DMS114 treated with DMSO at 0.1 percent for 48 hours (cell line): ENCODE results near the gene MAP2K1.
"Not testable (repeated sequence)": the region's sequence is repeated elsewhere in the genome, so short reads cannot be mapped to it uniquely, and the experiment has no call there.

Experiments used
- DNase-seq: peaks from one replicate; lab custom pipeline; 2025; ENCODE audit not compliant: unreplicated experiment; lab: John Stamatoyannopoulos, UW

The MAP2K1 gene

DNA sequence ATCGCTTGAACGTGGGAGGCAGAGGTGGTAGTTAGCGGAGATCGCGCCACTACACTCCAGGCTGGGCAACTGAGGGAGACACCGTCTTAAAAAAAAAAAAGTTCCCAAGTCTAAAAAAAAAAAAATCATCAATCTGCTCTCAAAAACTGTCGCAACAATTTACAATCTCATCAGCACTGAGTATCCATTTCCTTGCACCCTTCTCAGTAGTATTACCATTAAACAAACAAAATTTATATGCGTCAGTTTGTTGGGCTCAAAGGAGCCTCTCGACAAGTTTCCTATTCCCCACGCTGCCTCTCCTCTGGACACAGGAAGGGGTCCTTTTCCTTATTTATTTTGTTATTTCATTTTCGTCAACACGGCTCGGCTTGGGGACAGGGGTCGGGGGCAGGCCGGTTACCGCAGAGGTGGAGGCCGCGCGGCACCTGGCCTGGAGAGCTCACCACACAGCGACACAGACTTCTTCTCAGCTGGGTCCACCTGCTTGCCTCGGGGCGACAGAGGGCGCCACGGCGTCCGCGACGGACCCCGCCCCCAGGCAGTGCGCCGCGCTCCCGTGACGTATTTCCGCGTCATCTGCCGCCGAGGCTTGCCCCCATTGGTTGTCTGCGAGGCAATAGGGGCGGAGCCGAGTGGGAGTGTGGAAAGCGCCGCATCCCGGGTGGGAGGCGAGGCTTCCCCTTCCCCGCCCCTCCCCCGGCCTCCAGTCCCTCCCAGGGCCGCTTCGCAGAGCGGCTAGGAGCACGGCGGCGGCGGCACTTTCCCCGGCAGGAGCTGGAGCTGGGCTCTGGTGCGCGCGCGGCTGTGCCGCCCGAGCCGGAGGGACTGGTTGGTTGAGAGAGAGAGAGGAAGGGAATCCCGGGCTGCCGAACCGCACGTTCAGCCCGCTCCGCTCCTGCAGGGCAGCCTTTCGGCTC lies at the start of gene MAP2K1:
Gene MAP2K1, plus strand, starts transcription at position 709 of the 920 bp plus-strand sequence. CDS start 436 bp downstream, outside the sequence.
- peak; percentile 94 for DNase-seq

GRCh38 chr15:66348530-66348929 lies 38.2 kb upstream of the MAP2K1 start:
- not testable (repeated sequence) for DNase-seq

DNA sequence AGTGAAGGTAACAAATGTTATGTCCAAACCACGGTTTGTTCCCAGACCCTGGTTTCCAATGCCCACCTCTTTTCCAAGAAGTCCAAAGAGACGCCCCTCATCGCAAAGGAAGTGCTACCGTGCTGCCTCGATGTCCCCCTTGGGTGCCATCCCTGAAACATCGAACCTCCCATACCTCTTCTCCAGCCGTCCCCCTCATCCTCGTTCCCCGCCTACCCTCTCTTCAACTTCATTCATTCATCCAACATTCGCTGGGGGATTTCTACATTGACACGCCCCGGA lies 30.7 kb upstream of the MAP2K1 start:
- DNase-seq = no peak

DNA sequence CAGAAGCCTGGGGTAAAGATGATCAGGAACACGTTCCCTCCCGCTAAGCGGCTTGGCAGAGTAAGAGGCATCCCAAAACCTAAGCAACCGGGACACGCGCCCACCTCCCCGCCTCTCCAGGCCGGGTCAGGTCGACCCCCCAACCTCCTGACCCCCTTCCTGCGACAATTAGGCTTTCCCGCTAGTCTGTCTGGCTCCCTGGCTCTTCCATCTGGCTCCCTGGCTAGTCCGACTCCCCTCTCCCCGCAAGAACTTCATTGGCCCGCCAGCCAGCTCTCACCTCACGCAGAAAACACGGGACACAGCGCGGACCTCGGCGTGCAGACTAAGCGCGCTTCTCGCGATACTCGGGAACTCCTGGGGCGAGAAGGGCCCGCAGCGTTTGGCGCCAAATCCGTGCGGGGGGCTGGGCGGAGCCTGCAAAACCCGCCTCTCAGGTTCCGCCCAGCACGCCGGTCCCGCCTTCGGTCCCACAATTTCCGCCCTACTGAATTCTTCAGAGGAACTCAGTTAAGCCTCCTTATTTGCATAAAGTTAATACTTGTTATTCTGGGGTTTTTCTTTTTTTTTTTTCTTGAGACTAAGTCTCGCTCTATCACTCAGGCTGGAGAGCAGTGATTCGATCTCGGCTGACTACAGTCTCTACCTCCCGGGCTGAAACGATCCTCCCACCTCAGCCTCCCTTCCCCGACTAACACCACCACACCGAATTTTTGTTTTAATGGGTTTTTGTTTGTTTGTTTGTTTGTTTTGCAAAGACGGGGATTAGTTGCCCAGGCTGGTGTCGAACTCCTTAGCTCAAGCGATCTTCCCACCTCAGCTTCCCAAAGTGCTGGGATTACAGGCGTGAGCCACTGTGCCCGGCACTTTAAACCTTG lies 30.1 kb upstream of the MAP2K1 start, which contains the start of gene TIPIN:
Gene TIPIN, minus strand, starts transcription at position 327 of the 878 bp plus-strand sequence. CDS start 3,738 bp downstream, outside the sequence.
- peak; percentile 95 for DNase-seq

DNA sequence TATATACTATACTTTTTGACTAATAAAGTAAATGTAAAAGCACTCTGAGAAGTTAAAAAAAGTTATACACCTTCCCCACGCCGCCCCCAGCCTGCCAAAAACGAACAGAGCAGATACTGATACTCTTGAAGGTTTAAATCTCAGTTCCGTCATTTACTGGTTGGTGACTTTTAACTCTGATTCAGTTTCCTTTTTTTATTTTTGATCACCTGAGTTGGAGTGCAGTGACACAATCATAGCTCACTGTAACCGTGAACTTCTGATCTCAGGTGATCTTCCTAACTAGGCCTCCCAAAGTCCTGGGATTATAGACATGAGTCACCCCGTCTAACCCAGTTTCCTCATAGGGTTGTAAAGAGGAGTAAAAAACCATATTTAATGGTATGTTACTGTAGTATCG lies 27.0 kb upstream of the MAP2K1 start:
- no peak for DNase-seq

DNA sequence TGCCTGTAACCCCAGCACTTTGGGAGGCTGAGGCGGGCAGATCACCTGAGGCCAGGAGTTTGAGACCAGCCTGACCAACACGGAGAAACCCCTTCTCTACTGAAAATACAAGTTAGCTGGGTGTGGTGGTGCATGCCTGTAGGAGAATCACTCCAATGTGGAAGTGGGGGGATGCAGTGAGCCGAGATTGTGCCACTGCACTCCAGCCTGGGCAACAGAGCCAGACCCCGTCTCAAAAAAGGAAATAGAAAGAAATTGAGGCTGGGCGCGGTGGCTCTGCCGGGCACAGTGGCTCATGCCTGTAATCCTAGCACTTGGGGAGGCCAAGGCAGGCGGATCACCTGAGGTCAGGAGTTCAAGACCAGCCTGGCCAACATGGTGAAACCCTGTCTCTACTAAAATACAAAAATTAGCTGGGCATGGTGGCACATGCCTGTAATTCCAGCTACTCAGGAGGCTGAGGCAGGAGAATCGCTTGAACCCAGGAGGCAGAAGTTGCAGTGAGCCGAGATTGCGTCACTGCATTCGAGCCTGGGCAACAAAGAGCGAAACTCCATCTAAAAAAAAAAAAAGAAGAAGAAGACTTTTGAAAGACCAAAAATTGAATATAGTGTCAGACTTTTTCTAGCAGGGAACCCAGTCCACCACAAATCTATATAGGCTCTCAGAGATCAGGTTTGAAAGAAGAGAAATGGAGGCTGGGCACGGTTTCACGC lies 24.8 kb upstream of the MAP2K1 start:
- not testable (repeated sequence) for DNase-seq

DNA sequence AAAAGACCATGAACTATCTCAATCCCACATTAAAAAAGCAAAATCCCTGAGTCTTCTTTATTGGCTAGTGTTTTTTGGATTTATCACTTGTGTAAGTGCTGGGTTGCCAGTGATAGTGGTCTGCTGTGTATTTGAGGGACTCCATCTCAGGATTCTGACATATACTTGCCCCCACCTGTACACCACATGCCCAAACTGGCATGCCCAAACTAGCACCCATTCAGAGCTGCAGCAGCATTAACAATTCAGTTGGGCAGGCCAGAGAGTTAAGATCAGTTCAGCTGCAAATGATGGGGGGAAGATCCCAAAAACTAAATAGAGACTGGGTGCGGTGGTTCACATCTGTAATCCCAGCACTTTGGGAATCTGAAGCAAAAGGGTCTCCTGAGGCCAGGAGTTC lies 23.9 kb upstream of the MAP2K1 start:
- DNase-seq = no peak

DNA sequence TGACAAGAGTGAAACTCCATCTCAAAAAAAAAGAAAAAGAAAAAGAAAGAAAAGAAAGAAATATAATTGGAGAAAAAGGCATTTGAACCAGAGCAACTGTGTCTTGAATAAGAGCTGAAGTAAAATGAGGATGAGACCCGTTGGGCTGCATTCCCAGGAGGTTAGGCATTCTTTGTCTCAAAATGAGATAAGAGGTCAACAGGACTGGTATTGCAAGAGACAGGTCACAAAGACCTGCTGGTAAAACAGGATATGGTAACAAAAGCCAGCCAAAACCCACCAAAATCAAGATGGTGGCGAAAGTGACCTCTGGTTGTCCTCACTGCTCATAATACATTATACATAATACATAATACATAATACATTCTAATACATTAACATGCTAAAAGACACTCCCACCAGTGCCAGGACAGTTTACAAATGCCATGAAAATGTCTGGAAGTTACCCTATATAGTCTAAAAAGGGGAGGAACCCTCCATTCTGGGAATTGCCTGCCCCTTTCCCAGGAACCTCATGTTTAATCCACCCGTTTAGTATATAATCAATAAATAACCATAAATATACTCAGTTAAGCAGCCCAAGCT lies 21.7 kb upstream of the MAP2K1 start:
- DNase-seq = no peak

DNA sequence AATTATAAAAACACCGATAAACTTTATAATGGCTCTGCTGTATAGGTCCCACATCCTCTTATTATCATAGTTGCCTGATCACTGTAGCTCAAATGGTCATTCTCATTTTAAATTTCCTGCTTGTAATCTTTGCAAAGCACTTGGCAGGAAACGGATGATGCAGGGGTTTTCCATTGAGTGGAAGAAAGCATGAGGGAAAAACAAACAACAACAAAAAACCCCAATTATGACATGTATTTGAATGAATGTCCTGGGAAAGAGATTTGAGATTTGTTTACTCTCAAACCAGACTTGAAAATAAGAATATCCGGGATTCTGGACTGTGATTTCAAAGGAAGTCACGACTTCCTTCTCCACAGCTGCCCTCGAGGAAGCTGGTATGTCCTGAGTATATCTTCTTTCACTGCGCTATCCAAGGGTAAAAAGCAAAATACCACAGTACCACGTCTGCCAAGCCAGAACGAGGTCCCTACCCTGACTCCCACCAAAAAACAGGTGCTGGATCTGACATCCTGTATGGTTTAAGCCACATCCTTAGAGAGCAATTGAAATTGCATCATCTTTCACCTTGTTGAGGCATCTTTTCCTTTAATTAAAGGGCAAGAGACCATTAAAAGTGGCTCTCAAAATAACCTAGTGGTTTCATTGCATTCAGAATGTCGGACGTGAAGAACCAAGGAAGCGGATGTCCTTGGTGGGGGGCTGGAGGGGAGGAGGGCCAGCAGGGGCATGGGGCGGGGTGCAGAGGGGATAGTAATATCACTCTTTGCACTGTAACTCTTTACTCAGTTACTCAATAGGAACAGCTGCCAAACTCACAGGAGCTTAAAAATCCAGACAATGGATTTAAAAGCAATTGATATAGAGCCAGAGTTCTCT lies 16.7 kb upstream of the MAP2K1 start:
- no peak for DNase-seq

DNA sequence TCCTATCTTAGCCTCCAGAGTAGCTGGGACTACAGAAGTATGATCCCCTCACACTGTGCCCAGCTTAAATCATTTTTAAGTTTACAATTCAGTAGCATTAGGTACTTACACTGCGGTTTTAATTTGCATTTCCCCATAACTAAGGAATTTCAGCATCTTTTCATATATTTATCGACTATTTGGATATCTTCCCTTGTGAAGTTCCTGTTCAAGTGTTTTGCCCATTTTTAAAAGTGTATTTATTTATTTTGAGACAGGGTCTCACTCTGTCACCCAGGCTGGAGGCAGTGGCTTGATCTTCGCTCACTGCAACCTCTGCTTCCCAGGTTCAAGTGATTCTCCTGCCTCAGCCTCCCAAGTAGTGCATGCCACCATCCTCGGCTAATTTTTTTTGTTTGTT lies 12.5 kb upstream of the MAP2K1 start:
- no peak for DNase-seq

DNA sequence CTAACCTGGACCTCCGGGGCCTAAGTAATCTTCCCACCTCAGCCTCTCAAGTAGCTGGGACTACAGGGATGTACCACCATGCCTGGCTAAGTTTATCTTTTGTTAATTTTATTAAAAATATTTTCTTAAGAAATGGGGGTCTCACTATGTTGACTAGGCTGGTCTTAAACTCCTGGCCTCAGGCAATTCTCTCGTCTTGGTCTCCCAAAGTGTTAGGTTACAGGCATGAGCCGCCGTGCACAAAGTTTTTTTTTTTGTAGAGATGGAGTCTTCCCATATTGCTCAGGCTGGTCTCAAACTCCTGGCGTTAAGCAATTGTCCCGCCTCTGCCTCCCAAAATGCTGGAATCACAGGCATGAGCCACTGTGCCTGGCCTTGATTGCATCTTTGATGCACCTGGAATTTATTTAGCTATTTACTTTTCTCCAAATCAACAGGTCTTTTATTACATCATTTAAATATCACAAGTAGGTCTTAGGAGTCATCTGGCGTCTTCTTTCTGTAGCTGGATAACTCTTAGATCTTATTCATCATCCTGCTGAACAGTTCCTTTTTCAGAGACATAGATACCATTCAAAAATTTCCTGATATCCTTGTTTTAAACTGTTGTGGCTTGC lies 7.8 kb upstream of the MAP2K1 start:
- DNase-seq = no peak

DNA sequence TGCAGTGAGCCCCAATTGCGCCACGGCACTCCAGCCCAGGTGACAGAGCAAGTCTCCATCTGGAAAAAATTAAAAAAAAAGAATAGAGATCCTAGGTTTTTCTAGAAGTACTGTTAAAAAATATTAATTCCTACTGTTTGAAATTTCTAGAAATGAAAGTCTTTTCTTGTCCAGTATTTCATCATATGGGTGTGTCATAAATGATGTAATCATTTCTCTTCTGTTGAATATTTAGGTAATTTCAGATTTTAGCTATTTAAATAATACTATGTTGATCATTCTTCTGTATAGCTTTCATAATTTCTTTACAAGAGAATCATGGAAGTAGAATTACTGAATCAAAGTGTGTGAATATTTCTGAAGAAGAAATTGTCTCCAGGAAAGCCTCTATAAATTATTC lies 5.3 kb upstream of the MAP2K1 start:
- DNase-seq = not testable (repeated sequence)

DNA sequence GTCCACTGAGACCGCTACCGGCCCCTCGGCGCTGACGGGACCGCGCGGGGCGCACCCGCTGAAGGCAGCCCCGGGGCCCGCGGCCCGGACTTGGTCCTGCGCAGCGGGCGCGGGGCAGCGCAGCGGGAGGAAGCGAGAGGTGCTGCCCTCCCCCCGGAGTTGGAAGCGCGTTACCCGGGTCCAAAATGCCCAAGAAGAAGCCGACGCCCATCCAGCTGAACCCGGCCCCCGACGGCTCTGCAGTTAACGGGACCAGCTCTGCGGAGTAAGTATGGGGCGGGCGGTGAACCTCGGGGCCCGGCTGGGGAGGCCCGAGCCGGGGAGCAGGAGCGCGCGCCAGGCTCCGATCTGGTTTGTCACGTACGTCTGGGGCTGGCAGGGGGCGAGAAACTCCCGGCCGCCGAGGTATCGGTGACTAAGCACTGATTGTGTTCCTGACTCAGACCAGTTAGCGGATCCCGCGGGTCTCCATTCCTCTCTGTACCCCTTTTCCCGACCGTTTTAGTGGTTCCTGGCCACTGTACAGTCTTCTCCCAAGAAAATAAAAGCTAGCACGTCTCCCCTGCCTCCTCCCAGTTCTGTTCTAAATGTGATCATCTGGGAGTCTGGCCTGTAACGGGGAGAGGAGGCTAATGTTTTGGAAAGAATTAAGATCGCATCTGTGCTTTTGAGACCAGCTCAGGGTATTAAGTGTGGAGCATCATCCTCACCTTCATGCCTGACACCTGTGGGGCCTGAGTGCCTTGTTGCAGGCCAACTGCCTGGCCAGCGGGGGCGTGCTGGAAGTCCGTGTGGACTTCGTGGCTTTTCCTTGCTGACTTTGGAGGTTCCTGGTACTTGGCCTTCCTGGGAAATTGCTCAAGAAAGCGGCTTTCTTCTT lies 691 bp downstream of the MAP2K1 start:
- DNase-seq = no peak

DNA sequence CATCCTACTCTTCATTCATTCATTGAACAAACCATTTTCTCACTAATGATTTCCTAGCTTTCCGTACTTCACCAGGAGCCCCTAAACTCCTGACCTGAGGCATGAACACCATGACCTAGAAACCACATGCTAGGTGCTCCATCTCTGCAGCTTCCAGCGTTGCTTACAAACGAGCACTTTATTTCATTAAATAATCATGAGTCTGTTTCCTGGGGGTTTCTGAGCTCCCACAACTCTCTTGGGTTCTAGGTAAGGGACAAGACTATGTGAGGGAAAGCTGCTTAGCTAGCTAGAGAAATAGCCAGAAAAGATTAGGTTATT lies 1.3 kb downstream of the MAP2K1 start:
- DNase-seq = no peak

- no peak for DNase-seq
Measured at GRCh38 chr15:66388576-66388975, 1.9 kb downstream of the MAP2K1 start.

DNA sequence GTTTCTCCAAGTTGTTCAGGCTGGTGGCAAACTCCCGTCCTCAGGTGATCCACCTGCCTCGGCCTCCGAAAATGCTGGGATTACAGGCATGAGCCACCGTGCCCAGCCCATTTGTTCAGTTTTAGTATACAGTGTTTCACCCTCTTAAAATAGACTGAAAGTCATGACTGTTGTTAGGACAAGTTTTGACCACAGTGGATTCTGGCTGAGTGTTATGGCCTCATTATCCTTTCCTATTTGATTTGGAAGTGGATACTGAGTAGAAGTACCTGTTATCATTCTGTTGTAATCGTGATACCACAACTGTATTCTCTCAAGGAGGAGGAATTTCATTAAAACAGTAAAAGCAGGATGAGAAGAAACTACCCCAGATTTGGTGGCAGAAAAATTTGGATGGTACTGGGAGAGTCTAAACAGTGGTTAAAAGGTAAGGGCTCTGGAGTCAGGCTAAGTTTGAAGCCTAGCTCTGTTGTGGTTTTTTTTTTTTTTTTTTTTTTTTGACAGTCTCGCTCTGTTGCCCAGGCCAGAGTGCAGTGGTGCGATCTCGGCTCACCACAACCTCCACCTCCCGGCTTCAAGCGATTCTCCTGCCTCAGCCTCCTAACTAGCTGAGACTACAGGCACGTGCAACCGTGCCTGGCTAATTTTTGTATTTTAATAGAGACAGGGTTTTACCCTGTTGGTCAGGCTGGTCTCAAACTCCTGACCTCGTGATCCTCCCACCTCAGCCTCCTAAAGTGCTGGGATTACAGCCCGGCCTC lies 2.6 kb downstream of the MAP2K1 start:
- DNase-seq = no peak

- DNase-seq = no peak
Measured at GRCh38 chr15:66389859-66390381, 3.2 kb downstream of the MAP2K1 start.

- DNase-seq = no peak
Measured at GRCh38 chr15:66390678-66391077, 4.0 kb downstream of the MAP2K1 start.
